Neural progenitor cell (in vitro differentiated cells): ENCODE data around the gene ABI3BP. TPM values are rescaled to one million over a fixed set of nuclear protein-coding genes. Genes with fewer than 3 reads are reported as not detected.

ENCODE experiments used
- DNase-seq: peaks from one replicate; pipeline ENCODE4 v3.0.0-alpha.2; 2016; ENCODE audit warnings: low spot score
- H2AFZ ChIP-seq: fragments of 200-600 bp; sonication (generic); replicated peaks from 2 replicates; pipeline ENCODE4 v1.6.1; 2016; ENCODE audit warnings: antibody characterized with exemption
- H3F3A ChIP-seq: fragments of 200-600 bp; sonication (generic); 2 replicates; pipeline ENCODE4 v1.6.1; 2016; ENCODE audit warnings: antibody characterized with exemption, low read depth
- H3K27ac ChIP-seq: fragments of 200-600 bp; sonication (generic); 2 replicates; pipeline ENCODE4 v1.5.1; 2016; ENCODE audit warnings: mild to moderate bottlenecking
- H3K27me3 ChIP-seq: fragments of 200-600 bp; sonication (generic); 2 replicates; pipeline ENCODE4 v1.6.1; 2016; ENCODE audit warnings: mild to moderate bottlenecking, moderate library complexity
- H3K36me3 ChIP-seq: fragments of 200-600 bp; sonication (generic); 2 replicates; pipeline ENCODE4 v1.5.1; 2016
- H3K4me1 ChIP-seq: fragments of 200-600 bp; sonication (generic); 2 replicates; pipeline ENCODE4 v1.6.1; 2016; ENCODE audit warnings: mixed run types
- H3K4me2 ChIP-seq: fragments of 200-600 bp; sonication (generic); 2 replicates; pipeline ENCODE4 v1.6.1; 2016
- H3K4me3 ChIP-seq: fragments of 200-600 bp; sonication (generic); 2 replicates; pipeline ENCODE4 v1.5.1; 2016
- H3K79me2 ChIP-seq: fragments of 200-600 bp; sonication (generic); 2 replicates; pipeline ENCODE4 v1.6.1; 2016; ENCODE audit warnings: low read depth
- H3K9ac ChIP-seq: fragments of 200-600 bp; sonication (generic); 2 replicates; pipeline ENCODE4 v1.6.1; 2016
- H3K9me3 ChIP-seq: fragments of 200-600 bp; sonication (generic); 2 replicates; pipeline ENCODE4 v1.5.1; 2016; ENCODE audit warnings: low read depth
- H4K20me1 ChIP-seq: fragments of 200-600 bp; sonication (generic); 2 replicates; pipeline ENCODE4 v1.6.1; 2016; ENCODE audit warnings: low read depth
- H3K27ac Mint-ChIP-seq: 3 replicates; pipeline ENCODE4 v1.8.0; 2021; ENCODE audit warnings: mixed read lengths
- H3K27me3 Mint-ChIP-seq: 2 replicates; pipeline ENCODE4 v1.8.0; 2022; ENCODE audit warnings: low read depth, mild to moderate bottlenecking, inconsistent platforms, moderate library complexity, mixed read lengths; ENCODE audit not compliant: insufficient read depth
- H3K36me3 Mint-ChIP-seq: 3 replicates; pipeline ENCODE4 v1.8.0; 2021; ENCODE audit warnings: mixed read lengths
- H3K4me1 Mint-ChIP-seq: 3 replicates; pipeline ENCODE4 v1.8.0; 2021; ENCODE audit warnings: mixed read lengths
- H3K4me3 Mint-ChIP-seq: 3 replicates; pipeline ENCODE4 v1.8.0; 2021; ENCODE audit warnings: mild to moderate bottlenecking, moderate library complexity, mixed read lengths
- H3K9me3 Mint-ChIP-seq: 3 replicates; pipeline ENCODE4 v1.8.0; 2020; ENCODE audit warnings: mixed read lengths
- CTCF ChIP-seq: fragments of 200-600 bp; sonication (generic); IDR thresholded peaks from 2 replicates; pipeline ENCODE4 v1.5.1; 2017; ENCODE audit warnings: antibody characterized with exemption, mild to moderate bottlenecking
- EZH2 ChIP-seq: fragments of 200-600 bp; sonication (generic); IDR thresholded peaks from 2 replicates; pipeline ENCODE4 v1.6.1; 2017; ENCODE audit warnings: antibody characterized with exemption, mild to moderate bottlenecking, moderate library complexity
- EZH2phosphoT487 ChIP-seq: fragments of 200-600 bp; sonication (generic); IDR thresholded peaks from 2 replicates; pipeline ENCODE4 v1.6.1; 2017; ENCODE audit warnings: antibody characterized with exemption
- total RNA-seq: library from RNA; depleted of rRNA; stranded (reverse); fragments of >200 nt; gene quantifications from 2 replicates; pipeline ENCODE4 v1.2.3, GENCODE V29; 2015; ENCODE audit warnings: low replicate concordance

ABI3BP gene
- total RNA-seq, 1 donor from 2014 or later = not detected

GRCh38 chr3:101038393-101038792 is 45.2 kb upstream of the ABI3BP start:
- H4K20me1 ChIP-seq = no peaks in the 10 kb centered on the region
- H3K4me3 ChIP-seq = no peak overlapping the region
- no peak for DNase-seq
- H3F3A ChIP-seq = no peaks in the 10 kb centered on the region
- H3K27ac ChIP-seq = no peak overlapping the region
- peaks cover 2% of the 10 kb centered on the region for H3K4me1 Mint-ChIP-seq
- H3K27me3 Mint-ChIP-seq = peaks cover 2% of the 10 kb centered on the region
- H3K4me1 ChIP-seq = no peaks in the 10 kb centered on the region
- H2AFZ ChIP-seq = no peak overlapping the region
- H3K27me3 ChIP-seq = no peaks in the 10 kb centered on the region
- H3K79me2 ChIP-seq = no peaks in the 10 kb centered on the region
- no peak overlapping the region for H3K27ac Mint-ChIP-seq
- H3K9ac ChIP-seq = no peak overlapping the region
- H3K4me3 Mint-ChIP-seq = no peak overlapping the region
- no peaks in the 10 kb centered on the region for H3K36me3 Mint-ChIP-seq
- H3K9me3 ChIP-seq = no peaks in the 10 kb centered on the region
- H3K9me3 Mint-ChIP-seq = no peaks in the 10 kb centered on the region
- no peaks in the 10 kb centered on the region for H3K36me3 ChIP-seq
- no peak for TF ChIP-seq EZH2
- TF ChIP-seq EZH2phosphoT487 = no peak
- TF ChIP-seq CTCF = no peak
- H3K4me2 ChIP-seq = no peak overlapping the region

DNA sequence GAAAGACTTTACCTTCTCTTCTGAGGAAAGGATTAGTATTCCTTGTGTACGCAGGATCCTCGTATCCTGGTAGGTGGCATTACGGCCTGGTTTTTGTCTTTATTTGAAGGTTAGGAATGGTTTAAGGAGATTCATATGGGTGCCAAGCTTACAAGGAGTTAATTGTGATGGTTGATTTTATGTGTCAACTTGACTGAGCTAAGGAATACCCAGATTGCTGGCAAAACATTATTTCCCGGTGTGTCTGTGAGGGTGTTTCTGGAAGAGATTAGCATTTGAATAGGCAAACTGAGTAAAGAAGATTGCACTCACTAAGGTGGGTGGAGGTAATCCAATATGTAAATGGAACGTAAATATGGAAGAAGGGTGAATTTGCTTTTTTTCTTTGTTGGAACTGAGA is 44.4 kb upstream of the ABI3BP start:
- H3K4me1 ChIP-seq = no peaks in the 10 kb centered on the region
- H3K27ac ChIP-seq = no peak overlapping the region
- no peaks in the 10 kb centered on the region for H4K20me1 ChIP-seq
- no peak overlapping the region for H3K4me3 Mint-ChIP-seq
- no peaks in the 10 kb centered on the region for H3K27me3 ChIP-seq
- TF ChIP-seq EZH2phosphoT487 (no peak), CTCF (no peak), EZH2 (no peak)
- H3K79me2 ChIP-seq = no peaks in the 10 kb centered on the region
- H3K4me1 Mint-ChIP-seq = peaks cover 2% of the 10 kb centered on the region
- H3K36me3 Mint-ChIP-seq = no peaks in the 10 kb centered on the region
- no peak for DNase-seq
- peaks cover 2% of the 10 kb centered on the region for H3K27me3 Mint-ChIP-seq
- no peaks in the 10 kb centered on the region for H3K9me3 ChIP-seq
- no peak overlapping the region for H3K27ac Mint-ChIP-seq
- H3K4me3 ChIP-seq = no peak overlapping the region
- H3K9ac ChIP-seq = no peak overlapping the region
- no peak overlapping the region for H2AFZ ChIP-seq
- no peaks in the 10 kb centered on the region for H3F3A ChIP-seq
- H3K36me3 ChIP-seq = no peaks in the 10 kb centered on the region
- no peaks in the 10 kb centered on the region for H3K9me3 Mint-ChIP-seq
- no peak overlapping the region for H3K4me2 ChIP-seq

- no peaks in the 10 kb centered on the region for H3K79me2 ChIP-seq
- H3K27me3 ChIP-seq = no peaks in the 10 kb centered on the region
- H3F3A ChIP-seq = no peaks in the 10 kb centered on the region
- H3K27ac ChIP-seq = no peak overlapping the region
- H3K4me2 ChIP-seq = no peak overlapping the region
- Mint-ChIP-seq H3K4me1 (peaks cover 1% of the 10 kb centered on the region), H3K9me3 (no peaks in the 10 kb centered on the region), H3K27ac (no peak overlapping the region), H3K27me3 (peaks cover 2% of the 10 kb centered on the region), H3K4me3 (no peak overlapping the region), H3K36me3 (no peaks in the 10 kb centered on the region)
- H3K4me3 ChIP-seq = no peak overlapping the region
- no peak overlapping the region for H2AFZ ChIP-seq
- TF ChIP-seq EZH2phosphoT487 (no peak), CTCF (no peak), EZH2 (no peak)
- no peaks in the 10 kb centered on the region for H4K20me1 ChIP-seq
- DNase-seq = no peak
- no peaks in the 10 kb centered on the region for H3K9me3 ChIP-seq
- H3K36me3 ChIP-seq = no peaks in the 10 kb centered on the region
- no peak overlapping the region for H3K9ac ChIP-seq
- no peaks in the 10 kb centered on the region for H3K4me1 ChIP-seq
Observed at GRCh38 chr3:101036676-101037075, 43.5 kb upstream of the ABI3BP start.

- Histone ChIP-seq H2AFZ (no peak overlapping the region), H3K9ac (no peak overlapping the region), H3K36me3 (no peaks in the 10 kb centered on the region), H3K27me3 (no peaks in the 10 kb centered on the region), H3K4me3 (no peak overlapping the region), H3K79me2 (no peaks in the 10 kb centered on the region), H4K20me1 (no peaks in the 10 kb centered on the region), H3K27ac (no peak overlapping the region), H3K4me2 (no peak overlapping the region), H3K9me3 (no peaks in the 10 kb centered on the region), H3K4me1 (no peaks in the 10 kb centered on the region), H3F3A (no peaks in the 10 kb centered on the region)
- Mint-ChIP-seq H3K4me1 (no peaks in the 10 kb centered on the region), H3K9me3 (no peaks in the 10 kb centered on the region), H3K36me3 (no peaks in the 10 kb centered on the region), H3K27ac (no peak overlapping the region), H3K4me3 (no peak overlapping the region), H3K27me3 (peaks cover 2% of the 10 kb centered on the region)
- peak; percentile 15 for DNase-seq
- TF ChIP-seq EZH2phosphoT487 (no peak), CTCF (no peak), EZH2 (no peak)
Observed at GRCh38 chr3:101036213-101036618, 43.0 kb upstream of the ABI3BP start.
